Breast epithelium (tissue), 4 donors: ENCODE measurements around the gene CDH13. TPM values are rescaled to one million over a fixed set of nuclear protein-coding genes. Genes with fewer than 3 reads are reported as not detected.

Experiments used
- DNase-seq, 2 donors: peaks; one replicate each; pipeline ENCODE4 v3.0.0-alpha.2; 2019; ENCODE audit warnings: low spot score in 2 of 2
- H3K27ac ChIP-seq, 2 donors: fragments of 200-600 bp; sonication (generic) in 1 of 2; one replicate each; pipeline ENCODE4 v1.5.1; 2016 to 2019; ENCODE audit warnings: mild to moderate bottlenecking in 1 of 2
- H3K27me3 ChIP-seq, 2 donors: fragments of 200-600 bp; sonication (generic) in 1 of 2; one replicate each; pipeline versions ENCODE4 v1.5.1 to v1.6.0; 2017 to 2019; ENCODE audit warnings: control low read depth in 1 of 2, mild to moderate bottlenecking in 1 of 2
- H3K36me3 ChIP-seq: fragments of 200-600 bp; one replicate; pipeline ENCODE4 v1.5.1; 2019
- H3K4me1 ChIP-seq, 2 donors: fragments of 200-600 bp; sonication (generic); one replicate each; pipeline ENCODE4 v1.5.1; 2016 to 2019; ENCODE audit warnings: control low read depth in 1 of 2
- H3K4me3 ChIP-seq, 3 donors: fragments of 200-600 bp; sonication (generic); 1 replicate in 2 of 3; 2 replicates in 1 of 3; pipeline ENCODE4 v1.5.1; 2016 to 2019; ENCODE audit warnings: mild to moderate bottlenecking in 3 of 3, moderate library complexity in 2 of 3
- H3K9me3 ChIP-seq, 2 donors: fragments of 200-600 bp; sonication (generic) in 1 of 2; one replicate each; pipeline ENCODE4 v1.5.1; 2016 to 2019; ENCODE audit warnings: control low read depth in 1 of 2
- CTCF ChIP-seq, 3 donors: fragments of 450-650 bp; IDR thresholded peaks; one replicate each; pipeline ENCODE4 v1.5.1; 2016 to 2017; ENCODE audit warnings: antibody characterized with exemption in 3 of 3, mild to moderate bottlenecking in 3 of 3, moderate library complexity in 3 of 3
- POLR2A ChIP-seq: fragments of 450-650 bp; IDR thresholded peaks from one replicate; pipeline ENCODE4 v1.6.1; 2016; ENCODE audit warnings: antibody characterized with exemption, mild to moderate bottlenecking, moderate library complexity
- POLR2AphosphoS5 ChIP-seq, 3 donors: sonication (generic); formaldehyde crosslinking; IDR thresholded peaks; one replicate each; pipeline ENCODE4 v1.6.1; 2017; ENCODE audit warnings: antibody characterized with exemption in 3 of 3
- intact Hi-C: fragments of 100-400 bp; cut with DNase I; formaldehyde crosslinking; loops from one replicate; pipeline ENCODE4 v1.15.1; 2023; ENCODE audit warnings: low total_unique reads
- total RNA-seq, 3 donors: library from RNA; depleted of rRNA; stranded (reverse); fragments of >200 nt; gene quantifications; one replicate each; pipeline ENCODE4 v1.1.0, GENCODE V29; 2016

Gene CDH13
- total RNA-seq, 3 donors from 2014 or later, result 6.0 to 13.1 (median 11.5) TPM

- intact Hi-C loops, result no loop called here
- Histone ChIP-seq H3K36me3 (no peaks in the 10 kb centered on the region), H3K27ac (no peak overlapping the region), H3K4me1 (no peaks in the 10 kb centered on the region), H3K4me3 (no peak overlapping the region), H3K9me3 (no peaks in the 10 kb centered on the region), H3K27me3 (peaks cover 0 to 31% of the 10 kb centered on the region in 2 donors)
- TF ChIP-seq POLR2A (no peak), POLR2AphosphoS5 (IDR thresholded peaks at IDR 0.05) (no peak), CTCF (IDR thresholded peaks at IDR 0.05) (no peak)
- DNase-seq, result no peak
Observed at GRCh38 chr16:82631701-82632685, 5.2 kb downstream of the CDH13 start.

DNA sequence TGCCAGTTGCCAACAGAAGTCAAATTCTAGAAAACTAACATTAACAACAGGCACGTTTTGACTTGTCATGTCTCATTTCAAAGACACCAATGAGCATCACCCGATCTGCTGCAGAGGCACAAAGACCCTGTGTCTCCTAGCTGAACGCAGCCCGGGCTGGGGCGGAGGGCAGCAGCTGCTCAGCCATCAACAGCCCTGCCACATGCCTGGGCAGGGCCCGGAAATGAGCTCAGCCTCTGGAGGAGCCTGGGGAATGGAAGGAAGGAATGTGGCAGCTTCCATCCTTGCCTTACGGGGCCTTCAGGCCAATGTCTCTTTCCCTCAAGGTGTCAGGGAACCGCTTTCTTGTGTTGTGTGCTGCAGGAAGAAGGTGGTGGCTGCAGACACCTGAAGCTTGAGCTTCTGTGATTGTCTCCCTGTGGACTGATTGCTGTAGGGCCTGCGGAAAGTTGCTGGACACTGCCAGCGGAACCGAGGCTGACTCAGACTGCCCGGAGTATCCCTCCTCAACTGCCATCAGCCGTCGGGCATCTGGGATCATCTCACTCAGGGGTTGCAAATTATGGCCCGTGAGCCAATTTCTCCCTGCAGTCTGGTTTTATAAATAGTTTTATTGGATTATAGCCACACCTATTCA, 7.3 kb downstream of the CDH13 start:
- Histone ChIP-seq H3K36me3 (no peaks in the 10 kb centered on the region), H3K27me3 (peaks cover 0 to 10% of the 10 kb centered on the region in 2 donors), H3K9me3 (no peaks in the 10 kb centered on the region), H3K4me3 (no peak overlapping the region), H3K27ac (peak overlapping the region; percentile 10 to 20), H3K4me1 (no peaks in the 10 kb centered on the region)
- no peak for TF ChIP-seq POLR2A
- TF ChIP-seq CTCF (IDR thresholded peaks at IDR 0.05), result no peak
- TF ChIP-seq POLR2AphosphoS5 (IDR thresholded peaks at IDR 0.05), result no peak
- intact Hi-C loops, result no loop called here
- peak in 1 of 2 donors; percentile 24 for DNase-seq

DNA sequence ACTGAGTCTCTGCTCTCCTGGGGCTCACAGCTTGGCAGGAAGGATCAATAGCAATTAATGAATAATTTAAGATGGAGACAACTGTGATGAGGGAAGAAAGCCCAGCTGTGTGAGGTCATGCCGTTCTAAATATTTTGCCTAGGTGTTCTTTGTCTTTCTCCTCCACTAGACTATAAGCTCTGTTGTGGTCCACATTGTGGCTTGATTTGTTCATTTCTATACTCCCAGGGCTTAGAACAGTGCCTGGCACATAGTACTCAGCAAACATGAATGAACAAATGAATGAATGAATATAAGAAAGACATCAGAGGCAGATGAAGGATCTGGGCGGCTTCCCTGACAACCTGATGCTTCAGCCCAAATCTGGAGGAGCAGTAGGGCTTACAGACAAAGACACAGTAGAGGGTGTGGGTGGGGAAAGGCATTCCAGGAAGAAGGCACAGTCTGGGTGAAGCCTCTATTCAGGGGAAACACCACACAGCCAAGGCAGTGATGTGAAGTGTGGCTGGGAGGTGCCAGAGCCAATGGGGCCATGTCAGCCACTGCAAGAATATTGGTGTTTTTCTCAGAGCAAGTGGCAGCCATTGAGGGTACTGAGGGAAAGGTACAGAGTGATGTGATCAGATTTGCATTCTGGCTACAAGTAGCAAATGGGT, 8.3 kb downstream of the CDH13 start:
- Histone ChIP-seq H3K27ac (peak overlapping the region; percentile 10), H3K36me3 (no peaks in the 10 kb centered on the region), H3K4me3 (no peak overlapping the region), H3K4me1 (no peaks in the 10 kb centered on the region), H3K9me3 (no peaks in the 10 kb centered on the region), H3K27me3 (peaks cover 0 to 7% of the 10 kb centered on the region in 2 donors)
- intact Hi-C loops, result no loop called here
- no peak for DNase-seq
- no peak for TF ChIP-seq CTCF (IDR thresholded peaks at IDR 0.05)
- no peak for TF ChIP-seq POLR2AphosphoS5 (IDR thresholded peaks at IDR 0.05)
- no peak for TF ChIP-seq POLR2A

- no peaks in the 10 kb centered on the region for H3K9me3 ChIP-seq
- H3K4me3 ChIP-seq, result no peak overlapping the region
- no peak for TF ChIP-seq CTCF (IDR thresholded peaks at IDR 0.05)
- TF ChIP-seq POLR2AphosphoS5 (IDR thresholded peaks at IDR 0.05), result no peak
- no peak for TF ChIP-seq POLR2A
- peaks cover 0 to 3% of the 10 kb centered on the region in 2 donors for H3K27me3 ChIP-seq
- H3K36me3 ChIP-seq, result no peaks in the 10 kb centered on the region
- no peaks in the 10 kb centered on the region for H3K4me1 ChIP-seq
- H3K27ac ChIP-seq, result no peak overlapping the region
- DNase-seq, result no peak
- intact Hi-C loops, result no loop called here
Observed at GRCh38 chr16:82636485-82636884, 9.7 kb downstream of the CDH13 start.
